Measurements from ENCODE around the gene SYPL1.

SYPL1 gene

DNA sequence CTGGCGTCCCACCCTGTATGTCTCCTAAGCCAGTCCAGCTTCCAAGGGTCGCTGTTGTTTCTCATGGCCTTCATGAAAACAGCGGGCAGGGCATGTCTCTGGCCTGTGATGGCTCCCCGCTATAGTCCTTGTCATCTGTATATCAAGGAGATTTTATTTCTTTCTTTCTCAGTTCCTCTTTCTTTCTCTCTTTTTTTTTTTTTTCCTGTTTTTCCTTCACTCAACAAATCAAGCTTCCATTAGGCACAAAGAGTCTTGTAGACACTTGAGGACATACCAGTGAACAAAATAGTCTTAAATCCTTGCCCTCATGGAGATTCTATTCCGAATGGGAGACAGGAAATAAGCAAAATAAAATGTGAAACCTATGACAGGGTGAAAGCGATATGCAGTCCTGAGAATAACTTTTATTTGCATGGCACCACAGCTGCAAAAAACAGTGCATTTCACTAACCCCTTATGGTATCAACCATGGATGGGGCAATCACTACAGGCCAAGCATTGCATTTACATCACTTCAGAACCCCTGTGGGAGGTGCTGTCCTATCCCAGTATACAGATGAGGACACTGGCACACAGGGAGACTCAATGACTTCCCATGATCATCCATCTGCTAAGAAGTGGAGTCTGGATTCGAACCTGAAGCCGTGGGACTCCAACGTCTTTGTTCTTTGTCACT is 50.7 kb downstream of the SYPL1 start:
- H3K9ac ChIP-seq (ENCODE audit: low read length) = no peak overlapping the region
- H3K27me3 ChIP-seq (ENCODE audit: control insufficient read depth, insufficient read depth, low read length) = no peaks in the 10 kb centered on the region
- H3K4me1 ChIP-seq (ENCODE audit: control insufficient read depth, insufficient read depth, low read length) = peaks cover 68% of the 10 kb centered on the region
- H3K4me3 ChIP-seq (ENCODE audit: low read length) = no peak overlapping the region
- H3K36me3 ChIP-seq (ENCODE audit: control insufficient read depth, insufficient read depth, low read length) = no peaks in the 10 kb centered on the region
- H3K9me3 ChIP-seq (ENCODE audit: control insufficient read depth, low read length) = no peaks in the 10 kb centered on the region

DNA sequence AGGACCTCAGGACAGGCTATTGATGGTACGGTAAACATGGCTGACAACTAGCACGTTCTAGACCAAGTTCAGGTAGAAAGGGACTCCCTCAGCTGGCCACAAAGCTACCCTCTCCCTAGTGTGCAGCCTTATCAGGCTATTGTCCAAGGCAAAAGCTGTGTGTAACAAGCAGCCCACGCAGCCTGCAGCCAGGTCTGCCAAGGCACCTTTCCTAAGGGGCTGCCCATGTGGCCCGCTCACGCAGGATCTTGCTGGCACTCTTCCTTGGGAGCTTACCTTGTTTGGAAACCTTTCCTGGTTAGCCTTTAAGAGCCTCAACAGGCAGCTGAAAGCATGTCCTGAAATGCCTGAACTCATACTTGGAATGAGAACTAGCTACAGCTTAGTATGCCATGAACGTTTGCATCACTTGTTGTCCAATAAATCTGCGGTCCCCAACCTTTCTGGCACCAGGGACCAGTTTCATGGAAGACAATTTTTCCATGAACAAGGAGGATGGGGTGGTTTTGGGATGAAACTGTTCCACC is 51.7 kb downstream of the SYPL1 start:
- no peaks in the 10 kb centered on the region for H3K27me3 ChIP-seq (ENCODE audit: control insufficient read depth, insufficient read depth, low read length)
- H3K36me3 ChIP-seq (ENCODE audit: control insufficient read depth, insufficient read depth, low read length) = no peaks in the 10 kb centered on the region
- no peak overlapping the region for H3K9ac ChIP-seq (ENCODE audit: low read length)
- no peaks in the 10 kb centered on the region for H3K9me3 ChIP-seq (ENCODE audit: control insufficient read depth, low read length)
- H3K4me1 ChIP-seq (ENCODE audit: control insufficient read depth, insufficient read depth, low read length) = peaks cover 58% of the 10 kb centered on the region
- H3K4me3 ChIP-seq (ENCODE audit: low read length) = no peak overlapping the region

DNA sequence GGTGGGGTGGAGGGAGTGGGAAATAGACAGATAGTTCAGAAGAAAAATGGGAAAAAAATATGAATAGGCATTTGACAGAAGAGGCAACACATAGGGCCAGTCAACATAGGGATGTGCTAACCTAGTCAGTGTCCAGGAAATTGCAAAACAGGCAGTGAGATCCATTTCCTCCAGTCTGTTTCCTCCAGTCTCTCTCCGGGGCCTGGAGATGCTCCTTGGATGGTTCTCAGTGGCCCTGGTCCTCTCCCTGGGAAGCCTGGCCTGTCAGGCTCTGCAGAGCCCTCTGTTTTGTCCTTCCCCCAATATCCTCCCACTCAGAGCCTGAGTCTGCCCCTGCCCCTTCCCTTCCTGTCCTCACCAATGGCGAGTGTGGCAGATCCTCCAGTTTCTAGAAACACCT is 52.6 kb downstream of the SYPL1 start:
- H3K27me3 ChIP-seq (ENCODE audit: control insufficient read depth, insufficient read depth, low read length) = no peaks in the 10 kb centered on the region
- H3K36me3 ChIP-seq (ENCODE audit: control insufficient read depth, insufficient read depth, low read length) = no peaks in the 10 kb centered on the region
- H3K9me3 ChIP-seq (ENCODE audit: control insufficient read depth, low read length) = no peaks in the 10 kb centered on the region
- peaks cover 49% of the 10 kb centered on the region for H3K4me1 ChIP-seq (ENCODE audit: control insufficient read depth, insufficient read depth, low read length)
- H3K4me3 ChIP-seq (ENCODE audit: low read length) = no peak overlapping the region
- H3K9ac ChIP-seq (ENCODE audit: low read length) = no peak overlapping the region

DNA sequence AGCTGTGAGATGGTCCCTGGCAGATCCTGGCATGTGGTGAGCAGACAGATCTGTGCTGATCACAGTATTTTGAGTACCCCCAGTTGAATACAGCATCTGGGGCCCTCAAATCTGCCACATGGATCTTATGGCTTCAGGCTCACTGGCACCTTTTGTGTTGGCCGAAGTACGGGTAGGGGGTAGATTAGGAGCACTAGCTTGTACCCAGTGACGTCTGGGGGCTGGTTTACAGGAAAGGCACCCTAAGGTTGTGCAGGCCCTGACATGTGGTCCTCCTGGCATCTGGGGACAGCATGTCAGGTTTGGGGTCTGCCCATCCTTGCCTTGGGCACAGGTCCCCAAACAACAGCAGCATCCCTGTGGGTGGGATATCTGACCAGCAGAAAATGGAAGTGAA is 53.2 kb downstream of the SYPL1 start:
- Histone ChIP-seq H3K4me1 (ENCODE audit: control insufficient read depth, insufficient read depth, low read length) (peaks cover 43% of the 10 kb centered on the region), H3K4me3 (ENCODE audit: low read length) (no peak overlapping the region), H3K36me3 (ENCODE audit: control insufficient read depth, insufficient read depth, low read length) (no peaks in the 10 kb centered on the region), H3K9ac (ENCODE audit: low read length) (no peak overlapping the region), H3K9me3 (ENCODE audit: control insufficient read depth, low read length) (no peaks in the 10 kb centered on the region), H3K27me3 (ENCODE audit: control insufficient read depth, insufficient read depth, low read length) (no peaks in the 10 kb centered on the region)

DNA sequence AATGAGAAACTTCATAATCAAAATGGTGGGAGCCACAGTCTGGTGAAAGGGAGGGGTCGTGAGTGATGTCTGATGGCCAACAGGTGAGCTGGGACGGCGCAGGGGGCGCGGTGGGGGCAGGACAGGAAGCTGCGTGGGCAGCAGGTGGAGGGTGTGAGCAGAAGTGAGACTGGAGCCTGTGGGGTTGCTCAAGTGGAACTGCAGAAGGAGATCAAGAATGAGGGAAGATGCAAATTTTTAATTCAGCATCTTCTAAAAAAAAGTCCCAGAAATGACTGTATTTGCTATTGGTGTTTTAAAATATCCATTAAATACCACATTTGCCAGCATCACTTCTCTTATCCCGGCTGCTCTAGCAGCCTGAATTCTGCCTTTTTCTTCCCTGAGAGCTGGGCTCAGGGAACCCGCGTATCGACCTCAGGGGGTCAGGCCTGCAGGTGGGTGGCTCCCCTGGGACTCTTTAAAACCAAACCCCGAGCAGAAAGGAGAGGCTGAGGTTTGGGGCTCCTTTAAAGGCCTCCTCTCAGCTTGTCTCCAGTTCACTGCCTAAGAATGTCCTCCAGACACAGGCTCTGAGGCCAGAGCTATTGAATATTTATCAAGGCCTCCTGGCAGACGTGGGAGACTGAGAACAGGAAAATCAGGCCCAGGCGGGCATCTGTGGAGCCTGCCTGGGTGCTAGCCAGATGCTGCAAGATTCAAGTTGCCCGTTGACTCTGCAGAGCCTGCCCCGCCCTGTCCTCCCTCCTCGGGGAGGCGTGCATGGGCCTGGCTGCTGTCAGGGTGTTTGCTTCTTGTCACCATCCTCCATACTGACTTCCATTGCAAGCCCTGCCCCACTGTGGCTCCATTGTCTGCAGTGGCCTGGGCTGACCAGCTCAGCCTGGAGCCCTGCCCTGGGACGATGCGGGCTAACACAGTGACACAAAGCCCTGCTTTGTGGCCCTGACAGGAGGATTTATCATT is 53.9 kb downstream of the SYPL1 start:
- H3K4me1 ChIP-seq (ENCODE audit: control insufficient read depth, insufficient read depth, low read length) = peaks cover 36% of the 10 kb centered on the region
- no peak overlapping the region for H3K4me3 ChIP-seq (ENCODE audit: low read length)
- H3K27me3 ChIP-seq (ENCODE audit: control insufficient read depth, insufficient read depth, low read length) = no peaks in the 10 kb centered on the region
- no peaks in the 10 kb centered on the region for H3K36me3 ChIP-seq (ENCODE audit: control insufficient read depth, insufficient read depth, low read length)
- no peaks in the 10 kb centered on the region for H3K9me3 ChIP-seq (ENCODE audit: control insufficient read depth, low read length)
- no peak overlapping the region for H3K9ac ChIP-seq (ENCODE audit: low read length)

DNA sequence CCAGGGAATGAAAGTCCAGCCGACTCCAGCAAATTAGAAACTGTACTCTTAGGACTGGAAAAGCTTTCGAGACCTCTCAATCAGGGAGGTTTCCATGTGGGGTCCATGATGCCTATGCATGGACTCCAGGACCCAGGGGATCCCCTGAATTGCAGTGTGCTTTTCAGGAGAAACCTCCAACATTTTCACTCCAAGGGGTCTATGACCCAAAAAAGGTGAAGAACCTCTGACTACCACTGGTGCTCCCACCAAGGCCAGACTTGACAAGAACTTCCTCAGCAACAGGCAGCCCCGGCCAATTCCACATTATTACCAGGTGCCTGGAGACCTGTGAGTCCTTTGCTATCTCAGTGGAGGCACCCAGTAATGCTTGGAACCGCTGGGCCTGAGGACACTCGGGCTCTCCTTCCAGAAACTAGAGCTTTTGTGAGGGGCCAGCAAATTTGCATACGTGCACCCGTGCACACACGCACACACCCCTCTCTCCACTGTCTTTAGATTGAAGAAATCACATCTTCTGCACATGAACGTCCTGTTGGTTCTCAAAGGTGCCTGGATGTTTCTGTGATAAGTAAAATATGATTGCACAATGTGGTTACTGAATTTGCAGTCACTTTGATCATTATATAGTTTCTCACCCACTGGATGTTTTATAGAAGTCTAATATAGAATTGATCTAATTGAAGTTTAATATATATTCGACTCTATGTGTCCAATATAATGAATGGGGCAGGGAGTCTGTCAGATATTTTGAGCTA is 54.7 kb downstream of the SYPL1 start:
- peaks cover 33% of the 10 kb centered on the region for H3K4me1 ChIP-seq (ENCODE audit: control insufficient read depth, insufficient read depth, low read length)
- H3K27me3 ChIP-seq (ENCODE audit: control insufficient read depth, insufficient read depth, low read length) = no peaks in the 10 kb centered on the region
- no peak overlapping the region for H3K4me3 ChIP-seq (ENCODE audit: low read length)
- no peaks in the 10 kb centered on the region for H3K36me3 ChIP-seq (ENCODE audit: control insufficient read depth, insufficient read depth, low read length)
- H3K9me3 ChIP-seq (ENCODE audit: control insufficient read depth, low read length) = no peaks in the 10 kb centered on the region
- H3K9ac ChIP-seq (ENCODE audit: low read length) = no peak overlapping the region

DNA sequence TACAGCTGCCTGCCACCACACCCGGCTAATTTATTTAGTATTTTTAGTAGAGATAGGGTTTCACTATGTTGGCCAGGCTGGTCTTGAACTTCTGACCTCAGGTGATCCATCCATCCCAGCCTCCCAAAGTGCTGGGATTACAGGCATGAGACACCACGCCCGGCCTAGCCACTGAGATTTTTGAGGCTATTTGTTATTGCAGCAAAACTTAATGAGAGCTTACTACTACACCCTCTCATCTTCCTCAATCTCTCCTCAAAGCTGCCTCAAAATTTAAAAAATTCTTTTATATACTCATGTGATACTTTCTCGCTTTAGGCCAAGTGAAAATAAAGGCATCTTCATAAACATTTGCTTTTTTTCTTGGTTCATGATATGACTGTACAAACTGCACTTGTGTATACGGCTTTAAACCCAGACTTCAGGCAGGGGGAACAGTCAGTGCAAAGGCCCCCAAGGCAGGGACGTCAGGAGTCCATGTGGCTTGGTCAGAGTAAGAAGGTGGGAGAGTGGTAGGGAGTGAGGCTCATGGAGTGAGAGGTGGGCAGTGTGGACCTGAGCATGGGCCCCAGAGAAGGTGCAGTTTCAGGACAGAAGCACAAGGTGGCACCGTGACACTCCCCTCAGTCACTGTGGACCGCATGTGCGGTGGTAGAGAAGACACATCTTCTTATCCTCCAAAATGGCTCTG is 55.5 kb downstream of the SYPL1 start:
- Histone ChIP-seq H3K4me3 (ENCODE audit: low read length) (no peak overlapping the region), H3K4me1 (ENCODE audit: control insufficient read depth, insufficient read depth, low read length) (peaks cover 26% of the 10 kb centered on the region), H3K9ac (ENCODE audit: low read length) (no peak overlapping the region)

DNA sequence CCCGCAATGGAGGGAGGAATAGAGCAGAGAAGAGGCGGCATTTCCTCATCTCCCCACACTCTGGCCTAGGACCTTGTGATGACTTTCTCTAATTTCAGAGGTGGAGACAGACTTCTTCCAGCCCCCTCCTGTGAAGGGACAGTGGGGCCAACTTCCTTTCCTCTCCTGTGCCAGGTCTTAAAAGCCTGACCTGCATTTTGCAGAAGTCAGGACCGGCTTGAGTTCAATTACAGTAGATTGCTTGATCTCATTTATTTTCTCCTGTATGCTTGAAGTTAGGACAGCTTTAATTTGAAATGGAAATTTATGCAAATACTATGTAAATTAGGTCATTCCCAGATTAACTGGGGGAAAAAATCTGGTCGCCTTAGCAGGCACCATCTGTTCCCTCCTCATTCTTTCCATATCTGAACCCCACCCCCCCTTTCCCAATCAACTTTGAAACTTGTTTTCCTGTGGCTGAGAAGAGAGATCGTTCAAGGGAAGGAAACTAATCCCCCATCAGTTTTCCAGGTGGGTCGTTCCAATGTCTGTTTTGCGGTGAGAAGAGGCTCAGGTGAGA is 57.1 kb downstream of the SYPL1 start:
- no peaks in the 10 kb centered on the region for H3K36me3 ChIP-seq (ENCODE audit: control insufficient read depth, insufficient read depth, low read length)
- H3K4me1 ChIP-seq (ENCODE audit: control insufficient read depth, insufficient read depth, low read length) = peaks cover 24% of the 10 kb centered on the region
- no peaks in the 10 kb centered on the region for H3K9me3 ChIP-seq (ENCODE audit: control insufficient read depth, low read length)
- no peak overlapping the region for H3K9ac ChIP-seq (ENCODE audit: low read length)
- H3K4me3 ChIP-seq (ENCODE audit: low read length) = no peak overlapping the region
- no peaks in the 10 kb centered on the region for H3K27me3 ChIP-seq (ENCODE audit: control insufficient read depth, insufficient read depth, low read length)

More for the DNA sequence above, 55.5 kb downstream of the SYPL1 start:
- H3K36me3 ChIP-seq (ENCODE audit: control insufficient read depth, insufficient read depth, low read length) = no peaks in the 10 kb centered on the region
- no peaks in the 10 kb centered on the region for H3K27me3 ChIP-seq (ENCODE audit: control insufficient read depth, insufficient read depth, low read length)
- no peaks in the 10 kb centered on the region for H3K9me3 ChIP-seq (ENCODE audit: control insufficient read depth, low read length)

DNA sequence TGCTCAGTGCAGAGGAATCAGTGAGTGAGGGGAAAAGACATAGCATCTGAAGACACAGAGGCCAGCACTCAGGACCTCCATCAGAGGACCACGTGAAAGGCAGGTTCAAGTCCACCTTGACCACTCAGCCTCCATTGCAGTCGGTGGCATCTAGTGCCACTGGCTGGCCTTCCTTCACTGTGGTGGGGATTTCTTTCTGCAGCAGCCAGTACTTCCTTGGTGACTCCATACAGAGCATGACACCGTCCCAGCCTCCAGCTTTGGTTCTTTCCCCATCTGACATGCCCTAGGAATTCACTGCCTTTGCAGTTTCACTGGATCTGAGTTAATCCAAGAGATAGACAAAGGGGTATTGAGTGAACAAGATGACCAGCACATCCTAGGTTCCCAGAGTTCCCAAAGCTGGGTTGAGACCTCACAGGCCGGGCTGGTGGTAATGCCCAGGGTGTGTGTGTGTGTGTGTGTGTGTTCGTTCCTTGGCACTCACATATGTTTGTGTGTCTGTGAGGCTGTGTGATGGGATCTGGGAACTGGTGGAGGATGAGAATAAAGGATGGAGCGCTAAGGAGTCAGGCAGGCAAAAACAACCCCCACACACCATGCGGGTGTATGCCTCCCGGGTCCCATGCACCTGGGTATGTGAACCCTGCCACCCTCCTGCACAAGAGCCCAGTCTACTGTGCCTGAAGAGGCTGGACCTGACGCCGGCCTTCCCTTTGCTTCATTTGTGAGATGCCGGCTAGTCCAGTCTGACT is 57.8 kb downstream of the SYPL1 start:
- H3K4me3 ChIP-seq (ENCODE audit: low read length) = no peak overlapping the region
- H3K36me3 ChIP-seq (ENCODE audit: control insufficient read depth, insufficient read depth, low read length) = no peaks in the 10 kb centered on the region
- H3K9me3 ChIP-seq (ENCODE audit: control insufficient read depth, low read length) = no peaks in the 10 kb centered on the region
- no peak overlapping the region for H3K9ac ChIP-seq (ENCODE audit: low read length)
- H3K4me1 ChIP-seq (ENCODE audit: control insufficient read depth, insufficient read depth, low read length) = peaks cover 24% of the 10 kb centered on the region
- H3K27me3 ChIP-seq (ENCODE audit: control insufficient read depth, insufficient read depth, low read length) = no peaks in the 10 kb centered on the region

DNA sequence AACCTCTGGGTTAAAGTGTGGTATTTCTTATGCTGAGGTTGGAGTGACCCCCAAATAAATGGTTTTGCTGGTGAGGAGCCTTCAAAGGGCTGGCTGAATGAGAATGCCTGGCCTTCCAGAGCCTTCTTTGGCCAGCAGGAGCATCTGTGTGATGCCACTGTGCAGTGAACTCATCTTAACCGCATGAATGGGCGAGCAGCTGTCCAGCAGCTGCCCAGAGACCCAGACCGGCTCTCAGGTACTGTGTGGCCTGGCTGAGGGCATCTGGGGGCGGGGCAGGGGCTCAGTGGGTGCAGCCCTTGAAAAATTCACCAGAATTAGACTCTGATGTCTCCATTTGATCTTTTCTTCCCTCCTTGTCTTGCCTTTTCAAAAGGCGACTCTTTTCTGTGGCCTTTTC is 59.0 kb downstream of the SYPL1 start:
- no peak overlapping the region for H3K9ac ChIP-seq (ENCODE audit: low read length)
- no peaks in the 10 kb centered on the region for H3K36me3 ChIP-seq (ENCODE audit: control insufficient read depth, insufficient read depth, low read length)
- H3K27me3 ChIP-seq (ENCODE audit: control insufficient read depth, insufficient read depth, low read length) = no peaks in the 10 kb centered on the region
- H3K9me3 ChIP-seq (ENCODE audit: control insufficient read depth, low read length) = no peaks in the 10 kb centered on the region
- peaks cover 14% of the 10 kb centered on the region for H3K4me1 ChIP-seq (ENCODE audit: control insufficient read depth, insufficient read depth, low read length)
- H3K4me3 ChIP-seq (ENCODE audit: low read length) = no peak overlapping the region

DNA sequence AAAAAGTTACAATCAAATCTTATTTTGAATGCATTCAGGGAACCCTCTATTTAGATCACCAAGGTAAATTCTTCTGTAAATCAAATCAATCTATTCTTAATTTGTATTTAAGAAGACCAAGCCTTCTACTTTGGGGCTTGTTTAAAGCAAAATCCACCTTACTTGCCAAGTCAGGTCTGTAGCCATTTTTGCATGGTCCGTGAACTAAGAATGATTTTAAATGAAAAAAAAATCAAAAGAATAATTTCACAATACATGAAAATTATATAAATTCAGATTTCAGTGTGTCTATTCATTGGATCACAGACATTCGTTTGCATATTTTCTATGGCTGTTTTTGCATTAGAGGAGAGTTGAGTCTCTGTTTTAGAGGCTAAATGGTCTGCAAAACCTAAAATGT is 59.4 kb downstream of the SYPL1 start:
- no peak overlapping the region for H3K4me3 ChIP-seq (ENCODE audit: low read length)
- H3K4me1 ChIP-seq (ENCODE audit: control insufficient read depth, insufficient read depth, low read length) = peaks cover 10% of the 10 kb centered on the region
- no peak overlapping the region for H3K9ac ChIP-seq (ENCODE audit: low read length)
- H3K9me3 ChIP-seq (ENCODE audit: control insufficient read depth, low read length) = no peaks in the 10 kb centered on the region
- H3K36me3 ChIP-seq (ENCODE audit: control insufficient read depth, insufficient read depth, low read length) = no peaks in the 10 kb centered on the region
- H3K27me3 ChIP-seq (ENCODE audit: control insufficient read depth, insufficient read depth, low read length) = no peaks in the 10 kb centered on the region
